ENCODE measurements around the gene PHF12.

Gene PHF12

GRCh38 chr17:28911411-28912045 is 39.8 kb downstream of the PHF12 start:
- H3K36me3 ChIP-seq (ENCODE audit: control insufficient read depth in 1 of 2, insufficient read depth in 2 of 2, low read depth in 1 of 2, low read length in 2 of 2), result peaks cover 82 to 91% of the 10 kb centered on the region in 2 experiments
- no peak overlapping the region for H2AFZ ChIP-seq (ENCODE audit: low read depth, low read length)
- no peak overlapping the region for H2BK120ac ChIP-seq (ENCODE audit: low read depth, low read length)
- H4K91ac ChIP-seq (ENCODE audit: low read length), result no peak overlapping the region
- H3K4me1 ChIP-seq (ENCODE audit: control insufficient read depth, insufficient read depth, low read depth, low read length), result peaks cover 2% of the 10 kb centered on the region
- H3K23ac ChIP-seq (ENCODE audit: low read length in 2 of 2), result no peak overlapping the region
- H4K8ac ChIP-seq (ENCODE audit: low read length), result no peak overlapping the region
- no peak overlapping the region for H2BK5ac ChIP-seq (ENCODE audit: low read depth, low read length, poor library complexity, severe bottlenecking)
- 94% methylated on average over 13 of the region's 13 CpGs for WGBS
- H3K18ac ChIP-seq (ENCODE audit: low read depth in 1 of 2, low read length in 2 of 2), result no peak overlapping the region
- H2BK12ac ChIP-seq (ENCODE audit: low read length in 2 of 2), result no peak overlapping the region
- H3K4me2 ChIP-seq (ENCODE audit: low read length, poor library complexity, severe bottlenecking), result no peak overlapping the region
- peak overlapping the region; percentile 31 for H3K9ac ChIP-seq (ENCODE audit: low read length)
- no peak overlapping the region for H3K27ac ChIP-seq (ENCODE audit: low read length, poor library complexity, severe bottlenecking)
- no peak overlapping the region for H3K4me3 ChIP-seq (ENCODE audit: insufficient read depth in 1 of 2, low read depth in 1 of 2, low read length in 2 of 2)
- H3K27me3 ChIP-seq (ENCODE audit: control insufficient read depth in 1 of 2, insufficient read depth in 1 of 2, low read length in 2 of 2), result no peaks in the 10 kb centered on the region
- peaks cover 47% of the 10 kb centered on the region for H3K79me1 ChIP-seq (replicated peaks; ENCODE audit: low read length, poor library complexity, severe bottlenecking)
- H3K9me3 ChIP-seq (ENCODE audit: control insufficient read depth, low read length), result no peaks in the 10 kb centered on the region
- H2AK5ac ChIP-seq (ENCODE audit: low read length, severe bottlenecking), result no peak overlapping the region
- no peak for DNase-seq
- H3K4ac ChIP-seq (ENCODE audit: low read depth in 1 of 2, low read length in 2 of 2), result no peak overlapping the region
- peak overlapping the region; percentile 30 for H2BK15ac ChIP-seq (ENCODE audit: low read depth, poor library complexity, severe bottlenecking)
- no peak overlapping the region for H3K14ac ChIP-seq (ENCODE audit: low read length in 2 of 2)

DNA sequence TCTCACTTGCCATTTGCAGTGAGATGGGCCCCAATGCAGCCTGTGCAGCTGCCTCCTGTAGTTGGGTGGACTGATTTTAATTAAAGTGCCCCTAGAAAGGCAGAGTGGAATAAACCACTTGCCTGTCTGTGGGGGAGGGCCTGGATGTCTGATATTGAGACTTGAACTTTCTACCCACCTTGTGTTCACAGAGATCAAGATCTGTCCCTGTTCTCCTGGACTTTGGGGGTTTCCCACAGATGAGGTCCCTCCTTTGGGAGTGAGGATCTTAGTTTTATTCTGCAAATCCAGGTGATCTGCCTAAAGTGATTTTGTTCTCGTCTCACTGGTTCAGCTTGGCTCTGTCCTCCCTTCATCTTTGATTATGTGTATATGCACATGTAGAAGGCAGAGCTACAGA is 40.8 kb downstream of the PHF12 start:
- no peak for DNase-seq

DNA sequence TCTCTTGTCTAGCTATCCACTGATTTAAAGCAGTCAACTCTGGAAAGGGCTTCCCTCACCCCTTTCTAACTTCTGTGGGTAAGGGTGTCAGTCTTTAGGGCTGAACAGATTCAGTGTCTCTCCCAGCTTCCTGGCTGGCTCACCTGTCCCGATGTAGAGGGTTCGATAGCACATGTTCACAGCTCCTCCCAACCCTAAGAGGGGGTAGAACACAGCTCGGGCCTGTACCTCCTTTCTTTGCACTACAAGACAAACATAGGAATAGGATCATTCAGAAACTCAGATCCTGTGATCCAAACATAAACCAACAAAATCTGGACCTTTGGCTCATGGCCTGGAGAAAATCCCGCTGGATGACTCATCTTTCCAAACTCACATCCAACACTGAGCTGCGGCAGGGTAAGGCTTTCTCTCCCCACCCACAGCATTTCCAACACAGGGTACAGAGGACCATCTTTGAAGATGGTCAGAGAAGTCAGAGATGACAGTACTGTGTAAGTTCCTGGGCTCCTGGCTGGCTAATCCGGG is 42.6 kb downstream of the PHF12 start:
- DNase-seq, result peak; percentile 82
- no peak overlapping the region for H3K23ac ChIP-seq (ENCODE audit: low read length in 2 of 2)
- H3K9ac ChIP-seq (ENCODE audit: low read length), result peak overlapping the region; percentile 88
- H3K4me3 ChIP-seq (ENCODE audit: insufficient read depth in 1 of 2, low read depth in 1 of 2, low read length in 2 of 2), result peak overlapping the region in 1 of 2 experiments; percentile 42
- peaks cover 79 to 90% of the 10 kb centered on the region in 2 experiments for H3K36me3 ChIP-seq (ENCODE audit: control insufficient read depth in 1 of 2, insufficient read depth in 2 of 2, low read depth in 1 of 2, low read length in 2 of 2)
- no peak overlapping the region for H3K27ac ChIP-seq (ENCODE audit: low read length, poor library complexity, severe bottlenecking)
- H4K91ac ChIP-seq (ENCODE audit: low read length), result no peak overlapping the region
- H3K4me2 ChIP-seq (ENCODE audit: low read length, poor library complexity, severe bottlenecking), result no peak overlapping the region
- H2AFZ ChIP-seq (ENCODE audit: low read depth, low read length), result no peak overlapping the region
- no peak overlapping the region for H2BK15ac ChIP-seq (ENCODE audit: low read depth, poor library complexity, severe bottlenecking)
- peak overlapping the region in 1 of 2 experiments; percentile 23 for H3K18ac ChIP-seq (ENCODE audit: low read depth in 1 of 2, low read length in 2 of 2)
- no peak overlapping the region for H2AK5ac ChIP-seq (ENCODE audit: low read length, severe bottlenecking)
- no peaks in the 10 kb centered on the region for H3K9me3 ChIP-seq (ENCODE audit: control insufficient read depth, low read length)
- no peak overlapping the region for H2BK5ac ChIP-seq (ENCODE audit: low read depth, low read length, poor library complexity, severe bottlenecking)
- peaks cover 2% of the 10 kb centered on the region for H3K4me1 ChIP-seq (ENCODE audit: control insufficient read depth, insufficient read depth, low read depth, low read length)
- 63% methylated on average over 6 of the region's 6 CpGs for WGBS
- H2BK120ac ChIP-seq (ENCODE audit: low read depth, low read length), result no peak overlapping the region
- no peak overlapping the region for H2BK12ac ChIP-seq (ENCODE audit: low read length in 2 of 2)
- H3K79me1 ChIP-seq (replicated peaks; ENCODE audit: low read length, poor library complexity, severe bottlenecking), result peaks cover 43% of the 10 kb centered on the region
- H3K4ac ChIP-seq (ENCODE audit: low read depth in 1 of 2, low read length in 2 of 2), result peak overlapping the region in 1 of 2 experiments; percentile 32
- peak overlapping the region; percentile 0 for H4K8ac ChIP-seq (ENCODE audit: low read length)
- no peak overlapping the region for H3K14ac ChIP-seq (ENCODE audit: low read length in 2 of 2)
- no peaks in the 10 kb centered on the region for H3K27me3 ChIP-seq (ENCODE audit: control insufficient read depth in 1 of 2, insufficient read depth in 1 of 2, low read length in 2 of 2)

More for the DNA sequence above, 40.8 kb downstream of the PHF12 start:
- Histone ChIP-seq H3K4me3 (ENCODE audit: insufficient read depth in 1 of 2, low read depth in 1 of 2, low read length in 2 of 2) (no peak overlapping the region), H3K4ac (ENCODE audit: low read depth in 1 of 2, low read length in 2 of 2) (no peak overlapping the region), H4K91ac (ENCODE audit: low read length) (no peak overlapping the region), H2AFZ (ENCODE audit: low read depth, low read length) (no peak overlapping the region), H3K4me2 (ENCODE audit: low read length, poor library complexity, severe bottlenecking) (no peak overlapping the region), H3K9me3 (ENCODE audit: control insufficient read depth, low read length) (no peaks in the 10 kb centered on the region), H3K27ac (ENCODE audit: low read length, poor library complexity, severe bottlenecking) (no peak overlapping the region), H2BK5ac (ENCODE audit: low read depth, low read length, poor library complexity, severe bottlenecking) (no peak overlapping the region), H3K79me1 (replicated peaks; ENCODE audit: low read length, poor library complexity, severe bottlenecking) (peaks cover 51% of the 10 kb centered on the region), H3K36me3 (ENCODE audit: control insufficient read depth in 1 of 2, insufficient read depth in 2 of 2, low read depth in 1 of 2, low read length in 2 of 2) (peaks cover 86 to 91% of the 10 kb centered on the region in 2 experiments), H3K4me1 (ENCODE audit: control insufficient read depth, insufficient read depth, low read depth, low read length) (peaks cover 2% of the 10 kb centered on the region), H2BK12ac (ENCODE audit: low read length in 2 of 2) (no peak overlapping the region), H3K27me3 (ENCODE audit: control insufficient read depth in 1 of 2, insufficient read depth in 1 of 2, low read length in 2 of 2) (no peaks in the 10 kb centered on the region), H2AK5ac (ENCODE audit: low read length, severe bottlenecking) (no peak overlapping the region), H3K23ac (ENCODE audit: low read length in 2 of 2) (no peak overlapping the region), H4K8ac (ENCODE audit: low read length) (no peak overlapping the region), H2BK120ac (ENCODE audit: low read depth, low read length) (no peak overlapping the region), H3K14ac (ENCODE audit: low read length in 2 of 2) (no peak overlapping the region), H3K9ac (ENCODE audit: low read length) (no peak overlapping the region), H3K18ac (ENCODE audit: low read depth in 1 of 2, low read length in 2 of 2) (no peak overlapping the region), H2BK15ac (ENCODE audit: low read depth, poor library complexity, severe bottlenecking) (no peak overlapping the region)
- no CpG with 5 or more reads among the region's 1 CpG for WGBS

GRCh38 chr17:28907709-28908475 is 43.4 kb downstream of the PHF12 start:
- Histone ChIP-seq H4K8ac (ENCODE audit: low read length) (no peak overlapping the region), H3K9me3 (ENCODE audit: control insufficient read depth, low read length) (no peaks in the 10 kb centered on the region), H3K9ac (ENCODE audit: low read length) (peak overlapping the region; percentile 88), H2BK12ac (ENCODE audit: low read length in 2 of 2) (no peak overlapping the region), H3K79me1 (replicated peaks; ENCODE audit: low read length, poor library complexity, severe bottlenecking) (peaks cover 39% of the 10 kb centered on the region), H3K27me3 (ENCODE audit: control insufficient read depth in 1 of 2, insufficient read depth in 1 of 2, low read length in 2 of 2) (no peaks in the 10 kb centered on the region), H3K4me3 (ENCODE audit: insufficient read depth in 1 of 2, low read depth in 1 of 2, low read length in 2 of 2) (peak overlapping the region in 1 of 2 experiments; percentile 42), H2AK5ac (ENCODE audit: low read length, severe bottlenecking) (no peak overlapping the region), H3K36me3 (ENCODE audit: control insufficient read depth in 1 of 2, insufficient read depth in 2 of 2, low read depth in 1 of 2, low read length in 2 of 2) (peaks cover 71 to 82% of the 10 kb centered on the region in 2 experiments), H2AFZ (ENCODE audit: low read depth, low read length) (no peak overlapping the region), H3K4me1 (ENCODE audit: control insufficient read depth, insufficient read depth, low read depth, low read length) (peaks cover 5% of the 10 kb centered on the region), H3K4me2 (ENCODE audit: low read length, poor library complexity, severe bottlenecking) (no peak overlapping the region), H3K18ac (ENCODE audit: low read depth in 1 of 2, low read length in 2 of 2) (no peak overlapping the region), H3K4ac (ENCODE audit: low read depth in 1 of 2, low read length in 2 of 2) (no peak overlapping the region), H2BK5ac (ENCODE audit: low read depth, low read length, poor library complexity, severe bottlenecking) (no peak overlapping the region), H4K91ac (ENCODE audit: low read length) (no peak overlapping the region), H3K23ac (ENCODE audit: low read length in 2 of 2) (no peak overlapping the region), H3K27ac (ENCODE audit: low read length, poor library complexity, severe bottlenecking) (no peak overlapping the region), H2BK15ac (ENCODE audit: low read depth, poor library complexity, severe bottlenecking) (no peak overlapping the region), H2BK120ac (ENCODE audit: low read depth, low read length) (no peak overlapping the region), H3K14ac (ENCODE audit: low read length in 2 of 2) (no peak overlapping the region)
- 100% methylated on average over 1 of the region's 3 CpGs for WGBS
- DNase-seq, result no peak

Measured in mesenchymal stem cell (in vitro differentiated cells and primary cell).